Esophagus muscularis mucosa (tissue), 4 donors: Measurements from ENCODE around the gene LYPD3. TPM values are rescaled to one million over a fixed set of nuclear protein-coding genes. Genes with fewer than 3 reads are reported as not detected.

Experiments used
- DNase-seq: peaks from one replicate; pipeline ENCODE4 v3.0.0-alpha.2; 2017; ENCODE audit errors: extremely low spot score
- H3K27ac ChIP-seq, 4 donors: fragments of 200-600 bp; sonication (generic); replicated peaks in 1 of 4; 1 replicate in 3 of 4; 2 replicates in 1 of 4; pipeline ENCODE4 v1.5.1; 2016 to 2019; ENCODE audit warnings: mild to moderate bottlenecking in 1 of 4
- H3K27me3 ChIP-seq, 4 donors: fragments of 200-600 bp; sonication (generic); one replicate each; pipeline versions ENCODE4 v1.5.1 to v1.6.0; 2016 to 2019
- H3K36me3 ChIP-seq, 4 donors: fragments of 200-600 bp; sonication (generic); one replicate each; pipeline ENCODE4 v1.5.1; 2016 to 2019
- H3K4me1 ChIP-seq, 4 donors: fragments of 200-600 bp; sonication (generic); one replicate each; pipeline ENCODE4 v1.5.1; 2016 to 2019
- H3K4me3 ChIP-seq, 4 donors: fragments of 200-600 bp; sonication (generic); 1 replicate in 2 of 4; 2 replicates in 2 of 4; pipeline ENCODE4 v1.5.1; 2016 to 2019; ENCODE audit warnings: mild to moderate bottlenecking in 4 of 4, moderate library complexity in 1 of 4
- H3K9me3 ChIP-seq, 4 donors: fragments of 200-600 bp; sonication (generic); 1 replicate in 3 of 4; 2 replicates in 1 of 4; pipeline ENCODE4 v1.5.1; 2016 to 2019
- CTCF ChIP-seq, 3 experiments: fragments of 200-600 bp in 2 of 3; fragments of 450-650 bp in 1 of 3; sonication (generic) in 2 of 3; IDR thresholded peaks; one replicate each; pipeline ENCODE4 v1.5.1; 2017 to 2019; ENCODE audit warnings: antibody characterized with exemption in 3 of 3, mild to moderate bottlenecking in 2 of 3, moderate library complexity in 1 of 3
- EP300 ChIP-seq: sonication (generic); formaldehyde crosslinking; IDR thresholded peaks from one replicate; pipeline ENCODE4 v1.6.1; 2017; ENCODE audit warnings: antibody characterized with exemption
- POLR2A ChIP-seq: fragments of 450-650 bp; IDR thresholded peaks from one replicate; pipeline ENCODE4 v1.6.1; 2017; ENCODE audit warnings: antibody characterized with exemption, moderate library complexity, mild to moderate bottlenecking, low read depth
- POLR2AphosphoS5 ChIP-seq, 2 donors: sonication (generic); formaldehyde crosslinking; IDR thresholded peaks; one replicate each; pipeline ENCODE4 v1.6.1; 2017; ENCODE audit warnings: antibody characterized with exemption in 2 of 2
- WGBS: methylation state at CpG from one replicate; pipeline ENCODE4 v1.1.5; 2018; 5-methylcytosine and 5-hydroxymethylcytosine counted together
- intact Hi-C: fragments of 100-400 bp; cut with DNase I; formaldehyde crosslinking; loops from one replicate; pipeline ENCODE4 v1.15.1; 2023
- total RNA-seq, 4 donors: library from RNA; depleted of rRNA; stranded (reverse); fragments of >200 nt; gene quantifications; one replicate each; pipeline versions ENCODE4 v1.1.0 to v1.2.1, GENCODE V29; 2016

Gene LYPD3
- total RNA-seq, 4 donors from 2014 or later, result 0.42 to 1.4 (median 0.84) TPM

DNA sequence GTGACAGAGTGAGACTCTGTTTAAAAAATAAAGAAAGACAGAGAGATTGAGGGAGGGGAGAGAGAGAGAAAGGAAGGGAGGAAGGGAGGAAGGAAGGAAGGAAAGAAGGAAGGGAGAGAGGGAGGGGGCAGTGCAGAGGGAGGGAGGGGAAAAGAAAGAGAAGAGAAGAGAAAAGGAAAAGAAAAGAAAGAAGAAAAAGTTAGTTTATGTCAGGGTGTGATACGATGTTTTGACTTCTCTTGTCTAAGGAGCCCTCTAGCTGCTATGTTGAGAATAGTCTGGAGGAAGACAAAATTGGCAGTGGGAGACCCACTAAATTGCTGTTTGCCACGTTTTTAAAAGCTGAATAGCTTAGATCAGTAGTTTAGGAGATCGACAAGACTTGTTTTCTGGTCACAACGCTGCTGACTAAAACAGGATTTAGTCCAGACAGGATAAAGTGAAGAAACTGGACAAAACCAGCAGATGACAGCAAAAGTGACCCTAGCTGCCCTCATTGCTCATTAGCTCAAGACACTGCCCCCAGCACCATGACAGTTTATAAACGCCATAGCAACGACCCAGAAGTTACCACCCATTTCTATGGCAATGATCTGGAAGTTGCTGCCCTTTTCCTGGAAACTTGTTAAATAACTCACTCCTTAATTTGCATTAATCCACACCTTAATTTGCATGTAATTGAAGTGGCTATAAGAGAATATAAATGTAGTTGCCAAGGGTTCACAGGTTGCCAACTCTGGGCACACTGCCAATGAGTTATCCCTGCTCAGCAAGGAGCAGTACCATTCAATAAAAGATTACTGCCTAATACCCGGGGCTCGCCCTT is 39.6 kb downstream of the LYPD3 start:
- Histone ChIP-seq H3K4me3 (no peak overlapping the region), H3K9me3 (no peaks in the 10 kb centered on the region), H3K4me1 (peaks cover 0 to 14% (median 6%) of the 10 kb centered on the region in 4 donors), H3K27me3 (peaks cover 0 to under 1% (median 0%) of the 10 kb centered on the region in 4 donors), H3K36me3 (no peaks in the 10 kb centered on the region), H3K27ac (peak overlapping the region in 1 of 4 donors; percentile 15)
- 28% methylated on average over 8 of the region's 8 CpGs for WGBS
- no peak for DNase-seq
- intact Hi-C loops, result no loop called here
- TF ChIP-seq CTCF (IDR thresholded peaks at IDR 0.05), result peak in 1 of 3 experiments; percentile 19
- TF ChIP-seq POLR2A, result no peak

DNA sequence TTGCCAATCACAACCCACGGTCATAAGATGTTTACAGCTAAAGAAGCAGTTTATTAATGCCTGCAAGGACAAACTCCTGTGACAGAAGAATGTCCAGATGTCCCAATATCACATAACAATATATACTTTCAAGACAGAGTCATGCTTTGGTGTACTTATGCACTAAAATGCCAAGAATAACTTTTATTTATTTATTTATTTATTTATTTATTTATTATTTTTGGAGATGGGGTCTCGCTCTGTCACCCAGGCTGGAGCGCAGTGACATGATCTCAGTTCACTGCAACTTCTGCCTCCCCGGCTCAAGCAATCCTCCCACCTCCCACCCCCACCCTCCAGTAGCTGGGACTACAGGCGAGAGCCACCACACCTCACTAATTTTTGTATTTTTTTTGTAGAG is 41.6 kb downstream of the LYPD3 start:
- no peaks in the 10 kb centered on the region for H3K36me3 ChIP-seq
- H3K4me1 ChIP-seq, result peaks cover 0 to 3% (median 0%) of the 10 kb centered on the region in 4 donors
- peaks cover 0 to 3% (median 0%) of the 10 kb centered on the region in 4 donors for H3K27me3 ChIP-seq
- TF ChIP-seq CTCF (IDR thresholded peaks at IDR 0.05) (no peak), POLR2AphosphoS5 (IDR thresholded peaks at IDR 0.05) (no peak)
- no peak overlapping the region for H3K27ac ChIP-seq
- no peak overlapping the region for H3K4me3 ChIP-seq
- DNase-seq, result no peak
- intact Hi-C loops, result no loop called here
- no peaks in the 10 kb centered on the region for H3K9me3 ChIP-seq
- WGBS, result 88% methylated on average over 5 of the region's 5 CpGs

- H3K4me3 ChIP-seq, result no peak overlapping the region
- H3K27ac ChIP-seq, result no peak overlapping the region
- no peak for DNase-seq
- intact Hi-C loops, result no loop called here
- H3K4me1 ChIP-seq, result peaks cover 0 to 3% (median 0%) of the 10 kb centered on the region in 4 donors
- 90% methylated on average over 1 of the region's 1 CpG for WGBS
- peaks cover 0 to 3% (median 0%) of the 10 kb centered on the region in 4 donors for H3K27me3 ChIP-seq
- TF ChIP-seq POLR2A (no peak), EP300 (no peak), CTCF (IDR thresholded peaks at IDR 0.05) (no peak), POLR2AphosphoS5 (IDR thresholded peaks at IDR 0.05) (no peak)
- H3K9me3 ChIP-seq, result no peaks in the 10 kb centered on the region
- H3K36me3 ChIP-seq, result no peaks in the 10 kb centered on the region
Observed at GRCh38 chr19:43422689-43423066, 42.7 kb downstream of the LYPD3 start.

DNA sequence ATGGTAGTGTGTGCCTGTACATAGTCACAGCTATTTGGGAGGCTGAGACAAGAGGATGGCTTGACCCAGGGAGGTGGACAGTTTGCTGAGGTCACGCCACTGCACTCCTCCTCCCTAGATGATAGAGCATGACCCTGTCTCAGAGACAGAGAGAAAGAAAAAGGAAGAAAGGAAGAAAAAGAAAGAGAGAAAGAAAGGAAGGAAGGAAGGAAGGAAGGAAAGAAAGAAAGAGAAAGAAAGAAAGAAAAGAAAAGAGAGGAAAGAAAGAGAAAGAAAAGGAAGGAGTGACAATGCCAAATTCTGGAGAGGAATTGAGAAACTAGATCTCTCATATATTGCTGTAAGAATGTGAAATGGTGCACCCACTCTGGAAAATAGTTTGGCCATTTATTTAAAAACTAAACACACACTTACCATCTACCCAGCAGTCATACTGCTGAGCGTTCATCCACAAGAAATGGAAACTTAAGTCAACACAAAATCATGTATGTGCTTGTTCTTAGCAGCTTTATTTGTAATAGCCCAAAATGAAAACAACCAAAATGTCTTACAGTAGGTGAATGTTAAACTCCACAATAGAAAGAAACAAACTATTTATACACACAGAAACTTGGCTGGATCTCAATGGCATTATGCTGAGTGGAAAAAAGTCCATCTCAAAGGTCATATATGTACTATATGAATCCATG is 43.3 kb downstream of the LYPD3 start:
- H3K4me1 ChIP-seq, result peaks cover 0 to 3% (median 0%) of the 10 kb centered on the region in 4 donors
- no peak overlapping the region for H3K27ac ChIP-seq
- H3K36me3 ChIP-seq, result no peaks in the 10 kb centered on the region
- intact Hi-C loops, result no loop called here
- WGBS, result 84% methylated on average over 2 of the region's 2 CpGs
- H3K4me3 ChIP-seq, result no peak overlapping the region
- H3K27me3 ChIP-seq, result peaks cover 0 to 3% (median 0%) of the 10 kb centered on the region in 4 donors
- no peaks in the 10 kb centered on the region for H3K9me3 ChIP-seq
- no peak for DNase-seq
- TF ChIP-seq POLR2A, result no peak
- TF ChIP-seq CTCF (IDR thresholded peaks at IDR 0.05), result no peak
- TF ChIP-seq POLR2AphosphoS5 (IDR thresholded peaks at IDR 0.05), result no peak
- TF ChIP-seq EP300, result no peak
